Endothelial cell (in vitro differentiated cells): ENCODE measurements around the gene CYTH2. TPM values are rescaled to one million over a fixed set of nuclear protein-coding genes. Genes with fewer than 3 reads are reported as not detected.

ENCODE experiments used
- DNase-seq: peaks from one replicate; pipeline ENCODE4 v3.0.0; 2021; ENCODE audit warnings: low spot score
- H3K27ac Mint-ChIP-seq: one replicate; pipeline ENCODE4 v1.8.0; 2021; ENCODE audit warnings: mixed read lengths, inconsistent platforms; ENCODE audit not compliant: unreplicated experiment
- H3K27me3 Mint-ChIP-seq: one replicate; pipeline ENCODE4 v1.8.0; 2021; ENCODE audit warnings: mild to moderate bottlenecking, moderate library complexity, mixed read lengths, inconsistent platforms; ENCODE audit not compliant: unreplicated experiment
- H3K36me3 Mint-ChIP-seq: one replicate; pipeline ENCODE4 v1.8.0; 2021; ENCODE audit warnings: mild to moderate bottlenecking, low read depth, mixed read lengths, inconsistent platforms; ENCODE audit not compliant: unreplicated experiment
- H3K4me1 Mint-ChIP-seq: one replicate; pipeline ENCODE4 v1.8.0; 2021; ENCODE audit warnings: mild to moderate bottlenecking, mixed read lengths, inconsistent platforms; ENCODE audit not compliant: unreplicated experiment
- H3K4me3 Mint-ChIP-seq: one replicate; pipeline ENCODE4 v1.8.0; 2021; ENCODE audit warnings: mild to moderate bottlenecking, mixed read lengths, inconsistent platforms; ENCODE audit not compliant: unreplicated experiment
- H3K9me3 Mint-ChIP-seq: one replicate; pipeline ENCODE4 v1.8.0; 2021; ENCODE audit warnings: mixed read lengths, inconsistent platforms; ENCODE audit not compliant: unreplicated experiment
- CTCF ChIP-seq: fragments of 200-600 bp; sonication (generic); IDR thresholded peaks from one replicate; pipeline ENCODE4 v1.5.0; 2021; ENCODE audit warnings: antibody characterized with exemption; ENCODE audit not compliant: unreplicated experiment
- total RNA-seq: library from RNA; stranded (reverse); fragmentation: NEBNext Ultra II Directional; extraction: Animal tissue kit (Norgen Biotek cat#: 25700); gene quantifications from one replicate; pipeline ENCODE4 v1.2.1, GENCODE V29; 2021; ENCODE audit not compliant: unreplicated experiment

Gene CYTH2
- total RNA-seq, 1 donor from 2014 or later, result 165 TPM

DNA sequence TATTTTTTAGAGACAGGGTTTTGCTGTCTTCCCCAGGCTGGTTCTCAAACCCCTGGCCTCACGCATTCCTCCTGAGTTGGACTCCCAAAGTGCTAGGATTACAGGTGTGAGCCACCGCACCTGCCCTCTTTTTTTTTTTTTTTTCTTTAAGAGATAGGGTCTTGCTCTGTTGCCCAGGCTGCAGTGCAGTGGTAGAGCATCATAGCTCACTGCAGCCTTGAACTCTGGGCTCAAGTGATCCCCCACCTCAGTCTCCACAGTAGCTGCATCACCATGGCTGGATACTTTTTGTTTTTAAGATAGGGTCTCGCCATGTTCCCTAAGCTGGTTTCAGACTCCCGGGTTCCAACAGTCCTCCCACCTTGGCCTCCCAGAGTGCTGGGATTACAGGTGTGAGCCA is 12.3 kb upstream of the CYTH2 start:
- Mint-ChIP-seq H3K4me1 (no peaks in the 10 kb centered on the region), H3K36me3 (peaks cover 7% of the 10 kb centered on the region), H3K9me3 (no peaks in the 10 kb centered on the region), H3K27me3 (peaks cover 7% of the 10 kb centered on the region), H3K4me3 (no peak overlapping the region), H3K27ac (no peak overlapping the region)
- DNase-seq, result no peak
- no peak for TF ChIP-seq CTCF

DNA sequence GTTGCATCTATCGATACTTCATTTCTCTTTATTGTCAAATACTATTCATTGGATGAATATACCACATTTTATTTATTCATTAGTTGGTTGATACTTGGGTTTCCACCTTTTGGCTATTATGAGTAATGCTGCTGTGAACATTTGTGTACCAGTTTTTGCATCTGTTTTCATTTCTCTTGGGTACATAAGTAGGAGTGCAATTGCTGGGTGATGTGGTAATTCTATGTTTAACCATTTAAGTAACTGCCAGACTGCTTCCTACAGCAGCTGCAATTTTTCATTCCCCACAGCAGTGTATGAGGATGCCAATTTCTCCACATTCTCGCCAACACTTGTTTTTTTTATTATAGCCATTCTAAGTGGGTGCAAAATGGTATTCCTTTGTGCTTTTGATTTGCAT is 11.2 kb upstream of the CYTH2 start:
- peaks cover 7% of the 10 kb centered on the region for H3K36me3 Mint-ChIP-seq
- no peak overlapping the region for H3K27ac Mint-ChIP-seq
- H3K4me3 Mint-ChIP-seq, result no peak overlapping the region
- H3K4me1 Mint-ChIP-seq, result no peaks in the 10 kb centered on the region
- TF ChIP-seq CTCF, result no peak
- DNase-seq, result no peak
- H3K9me3 Mint-ChIP-seq, result no peaks in the 10 kb centered on the region
- H3K27me3 Mint-ChIP-seq, result peaks cover 6% of the 10 kb centered on the region

DNA sequence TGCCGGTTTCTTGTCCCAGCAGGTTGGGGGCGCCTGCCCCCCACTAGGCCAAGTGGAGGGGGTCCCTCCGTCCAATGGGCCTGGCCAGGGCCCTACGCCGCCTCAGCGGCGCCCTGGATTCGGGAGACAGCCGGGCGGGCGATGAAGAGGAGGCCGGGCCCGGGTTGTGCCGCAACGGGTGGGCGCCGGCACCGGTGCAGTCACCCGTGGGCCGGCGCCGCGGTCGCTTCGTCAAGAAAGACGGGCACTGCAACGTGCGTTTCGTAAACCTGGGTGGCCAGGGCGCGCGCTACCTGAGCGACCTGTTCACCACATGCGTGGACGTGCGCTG is 7.6 kb upstream of the CYTH2 start:
- DNase-seq, result no peak
- Mint-ChIP-seq H3K4me3 (no peak overlapping the region), H3K27me3 (peaks cover 7% of the 10 kb centered on the region), H3K9me3 (no peaks in the 10 kb centered on the region), H3K4me1 (no peaks in the 10 kb centered on the region), H3K27ac (no peak overlapping the region), H3K36me3 (no peaks in the 10 kb centered on the region)
- no peak for TF ChIP-seq CTCF

- DNase-seq, result no peak
- H3K36me3 Mint-ChIP-seq, result no peaks in the 10 kb centered on the region
- H3K9me3 Mint-ChIP-seq, result no peaks in the 10 kb centered on the region
- H3K4me1 Mint-ChIP-seq, result no peaks in the 10 kb centered on the region
- peaks cover 7% of the 10 kb centered on the region for H3K27me3 Mint-ChIP-seq
- TF ChIP-seq CTCF, result no peak
- H3K4me3 Mint-ChIP-seq, result no peak overlapping the region
- no peak overlapping the region for H3K27ac Mint-ChIP-seq
Observed at GRCh38 chr19:48461982-48462655, 7.0 kb upstream of the CYTH2 start.

DNA sequence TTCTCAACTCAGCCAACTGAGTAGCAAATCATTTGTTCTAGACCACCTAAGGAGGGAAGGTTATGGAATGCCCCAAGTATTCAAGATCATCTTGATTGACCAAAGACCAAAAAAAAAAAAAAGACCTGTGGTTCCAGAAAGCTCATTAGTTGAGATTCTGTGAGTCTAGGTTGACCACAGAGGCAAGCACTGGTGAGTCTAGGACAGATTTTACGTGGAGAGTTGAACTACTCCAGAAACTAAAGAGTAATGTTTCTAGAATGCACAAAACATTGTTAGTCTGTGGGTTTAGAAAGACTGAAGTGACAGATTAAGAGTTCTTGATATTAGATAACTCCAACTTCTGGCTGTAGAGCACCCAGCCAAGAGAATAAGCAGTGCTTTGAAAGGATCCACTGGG is 4.0 kb upstream of the CYTH2 start:
- DNase-seq, result no peak
- peaks cover 4% of the 10 kb centered on the region for H3K36me3 Mint-ChIP-seq
- H3K27me3 Mint-ChIP-seq, result peaks cover 22% of the 10 kb centered on the region
- no peak for TF ChIP-seq CTCF
- H3K27ac Mint-ChIP-seq, result no peak overlapping the region
- no peaks in the 10 kb centered on the region for H3K9me3 Mint-ChIP-seq
- H3K4me1 Mint-ChIP-seq, result peaks cover 10% of the 10 kb centered on the region
- no peak overlapping the region for H3K4me3 Mint-ChIP-seq
